BE2C (cell line): ENCODE results near the gene KIAA1191.

Experiments
- DNase-seq: peaks from one replicate; pipeline ENCODE4 v3.0.0-alpha.2; 2020
- H3K27me3 ChIP-seq: fragments of 250-450 bp; sonication (Bioruptor Pico); 2 replicates; pipeline ENCODE4 v1.5.1; 2020; ENCODE audit warnings: mild to moderate bottlenecking
- H3K36me3 ChIP-seq: fragments of 250-450 bp; sonication (Bioruptor Pico); 2 replicates; pipeline ENCODE4 v1.5.1; 2020; ENCODE audit warnings: mild to moderate bottlenecking
- H3K4me1 ChIP-seq: fragments of 250-450 bp; sonication (Bioruptor Pico); 2 replicates; pipeline ENCODE4 v1.5.1; 2020
- H3K4me3 ChIP-seq: 2 replicates; pipeline ENCODE4 v1.5.1; 2011; ENCODE audit warnings: low read depth, low read length
- H3K9me3 ChIP-seq: fragments of 250-450 bp; sonication (Bioruptor Pico); 2 replicates; pipeline ENCODE4 v1.5.1; 2020
- TF ChIP-seq, protein P1 (sequence below): IDR thresholded peaks from 2 replicates; pipeline ENCODE4 v1.5.1; 2012; ENCODE audit warnings: mild to moderate bottlenecking, low read depth, low read length

The KIAA1191 gene

DNA sequence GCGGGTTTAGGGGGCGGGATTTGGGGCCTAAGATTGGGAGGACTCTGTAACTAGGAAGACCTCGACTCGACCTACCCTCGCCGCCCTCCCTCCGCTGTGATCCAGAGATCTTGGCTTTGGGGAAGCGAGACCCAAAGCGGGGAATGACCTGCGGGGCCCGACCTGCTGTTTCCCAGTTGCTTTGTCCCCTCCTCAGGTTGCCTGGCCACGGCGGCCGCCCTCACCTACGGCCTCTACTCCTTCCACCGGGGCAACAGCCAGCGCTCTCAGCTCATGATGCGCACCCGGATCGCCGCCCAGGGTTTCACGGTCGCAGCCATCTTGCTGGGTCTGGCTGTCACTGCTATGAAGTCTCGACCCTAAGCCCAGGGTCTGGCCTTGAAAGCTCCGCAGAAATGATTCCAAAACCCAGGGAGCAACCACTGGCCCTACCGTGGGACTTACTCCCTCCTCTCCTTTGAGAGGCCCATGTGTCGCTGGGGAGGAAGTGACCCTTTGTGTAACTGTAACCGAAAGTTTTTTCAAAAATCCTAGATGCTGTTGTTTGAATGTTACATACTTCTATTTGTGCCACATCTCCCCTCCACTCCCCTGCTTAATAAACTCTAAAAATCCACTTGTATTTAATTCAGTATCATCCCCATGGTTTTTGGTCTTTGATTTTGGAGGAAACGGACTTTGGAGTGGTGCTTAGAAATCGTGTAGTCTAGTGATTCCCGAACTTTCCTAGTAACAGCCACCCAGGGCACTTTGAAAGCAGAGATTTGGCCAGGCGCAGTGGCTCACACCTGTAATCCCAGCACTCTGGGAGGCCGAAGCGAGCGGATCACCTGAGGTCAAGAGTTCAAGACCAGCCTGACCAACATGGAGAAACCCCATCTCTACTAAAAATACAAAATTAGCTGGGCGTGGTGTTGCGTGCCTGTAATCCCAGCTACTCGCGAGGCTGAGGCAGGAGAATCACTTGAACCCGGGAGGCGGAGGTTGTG lies 27.9 kb upstream of the KIAA1191 start:
- no peaks in the 10 kb centered on the region for H3K27me3 ChIP-seq
- no peaks in the 10 kb centered on the region for H3K4me1 ChIP-seq
- TF ChIP-seq, protein P1, sequence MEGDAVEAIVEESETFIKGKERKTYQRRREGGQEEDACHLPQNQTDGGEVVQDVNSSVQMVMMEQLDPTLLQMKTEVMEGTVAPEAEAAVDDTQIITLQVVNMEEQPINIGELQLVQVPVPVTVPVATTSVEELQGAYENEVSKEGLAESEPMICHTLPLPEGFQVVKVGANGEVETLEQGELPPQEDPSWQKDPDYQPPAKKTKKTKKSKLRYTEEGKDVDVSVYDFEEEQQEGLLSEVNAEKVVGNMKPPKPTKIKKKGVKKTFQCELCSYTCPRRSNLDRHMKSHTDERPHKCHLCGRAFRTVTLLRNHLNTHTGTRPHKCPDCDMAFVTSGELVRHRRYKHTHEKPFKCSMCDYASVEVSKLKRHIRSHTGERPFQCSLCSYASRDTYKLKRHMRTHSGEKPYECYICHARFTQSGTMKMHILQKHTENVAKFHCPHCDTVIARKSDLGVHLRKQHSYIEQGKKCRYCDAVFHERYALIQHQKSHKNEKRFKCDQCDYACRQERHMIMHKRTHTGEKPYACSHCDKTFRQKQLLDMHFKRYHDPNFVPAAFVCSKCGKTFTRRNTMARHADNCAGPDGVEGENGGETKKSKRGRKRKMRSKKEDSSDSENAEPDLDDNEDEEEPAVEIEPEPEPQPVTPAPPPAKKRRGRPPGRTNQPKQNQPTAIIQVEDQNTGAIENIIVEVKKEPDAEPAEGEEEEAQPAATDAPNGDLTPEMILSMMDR, result no peak
- no peaks in the 10 kb centered on the region for H3K9me3 ChIP-seq
- H3K36me3 ChIP-seq, result peaks cover 65% of the 10 kb centered on the region
- no peak for DNase-seq
- H3K4me3 ChIP-seq, result peak overlapping the region; percentile 100

DNA sequence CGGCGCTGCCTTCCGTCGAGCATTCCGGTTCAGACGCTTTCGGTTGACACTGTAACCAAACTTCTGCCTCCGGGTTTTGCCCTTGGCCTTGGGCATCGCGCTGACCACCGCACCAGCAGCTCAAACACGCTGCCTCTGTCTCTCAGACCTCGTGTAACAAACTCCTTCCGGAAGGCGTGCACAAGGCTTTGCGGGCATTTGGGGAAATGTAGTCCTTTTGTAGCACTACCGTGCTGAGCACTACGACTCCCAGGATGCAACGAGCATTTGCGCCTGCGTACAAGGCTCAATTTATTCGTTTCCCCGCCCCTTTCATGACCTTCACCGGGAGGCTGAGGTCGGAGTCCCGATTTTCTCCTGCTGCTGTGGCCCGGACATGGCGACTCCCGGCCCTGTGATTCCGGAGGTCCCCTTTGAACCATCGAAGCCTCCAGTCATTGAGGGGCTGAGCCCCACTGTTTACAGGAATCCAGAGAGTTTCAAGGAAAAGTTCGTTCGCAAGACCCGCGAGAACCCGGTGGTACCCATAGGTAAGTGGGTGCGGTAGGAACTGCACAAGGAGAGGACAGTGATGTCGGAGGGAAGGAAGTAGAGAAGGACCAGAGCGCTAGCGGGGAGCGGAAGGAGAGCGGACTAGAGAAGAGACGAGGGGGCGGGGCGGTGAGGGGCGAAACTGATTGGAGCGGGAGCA lies 27.0 kb upstream of the KIAA1191 start, which contains the start of the genes HIGD2A and NOP16:
Gene HIGD2A, plus strand, starts transcription at position 308 of the 691 bp plus-strand sequence. Its CDS starts 69 bp downstream, at position 377.
Gene NOP16, minus strand, starts transcription at position 155 of the 691 bp plus-strand sequence. Its CDS starts 59 bp downstream, at position 96.
- DNase-seq, result peak; percentile 100
- no peaks in the 10 kb centered on the region for H3K4me1 ChIP-seq
- no peaks in the 10 kb centered on the region for H3K9me3 ChIP-seq
- H3K36me3 ChIP-seq, result peaks cover 67% of the 10 kb centered on the region
- TF ChIP-seq, protein P1, result no peak
- H3K4me3 ChIP-seq, result peak within 1 kb of the TSS; percentile 100
- no peaks in the 10 kb centered on the region for H3K27me3 ChIP-seq

DNA sequence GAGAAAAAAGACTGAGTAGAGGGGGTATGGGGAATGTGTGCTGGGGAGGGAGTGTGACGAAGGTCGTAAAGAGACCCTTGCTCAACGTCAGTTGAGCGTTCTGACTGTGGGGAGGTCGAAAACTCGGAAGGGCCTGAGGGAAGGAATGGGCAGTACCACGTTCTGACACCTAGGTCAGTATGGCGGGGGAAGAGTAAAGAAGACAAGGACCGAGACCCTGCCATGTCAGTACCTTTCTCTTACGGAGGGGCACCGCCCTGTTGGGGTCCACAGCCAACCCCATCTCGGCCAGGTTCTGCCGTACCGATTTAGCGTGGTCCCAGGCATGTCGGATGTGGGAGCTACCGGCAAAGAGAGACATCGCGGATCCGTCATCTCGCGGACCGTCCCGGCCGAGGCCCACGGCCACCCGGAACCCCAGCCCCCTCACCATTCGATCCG lies 26.5 kb upstream of the KIAA1191 start:
- peak overlapping the region; percentile 100 for H3K4me3 ChIP-seq
- no peaks in the 10 kb centered on the region for H3K9me3 ChIP-seq
- TF ChIP-seq, protein P1, result no peak
- peaks cover 70% of the 10 kb centered on the region for H3K36me3 ChIP-seq
- H3K27me3 ChIP-seq, result no peaks in the 10 kb centered on the region
- peak; percentile 38 for DNase-seq
- H3K4me1 ChIP-seq, result no peaks in the 10 kb centered on the region

DNA sequence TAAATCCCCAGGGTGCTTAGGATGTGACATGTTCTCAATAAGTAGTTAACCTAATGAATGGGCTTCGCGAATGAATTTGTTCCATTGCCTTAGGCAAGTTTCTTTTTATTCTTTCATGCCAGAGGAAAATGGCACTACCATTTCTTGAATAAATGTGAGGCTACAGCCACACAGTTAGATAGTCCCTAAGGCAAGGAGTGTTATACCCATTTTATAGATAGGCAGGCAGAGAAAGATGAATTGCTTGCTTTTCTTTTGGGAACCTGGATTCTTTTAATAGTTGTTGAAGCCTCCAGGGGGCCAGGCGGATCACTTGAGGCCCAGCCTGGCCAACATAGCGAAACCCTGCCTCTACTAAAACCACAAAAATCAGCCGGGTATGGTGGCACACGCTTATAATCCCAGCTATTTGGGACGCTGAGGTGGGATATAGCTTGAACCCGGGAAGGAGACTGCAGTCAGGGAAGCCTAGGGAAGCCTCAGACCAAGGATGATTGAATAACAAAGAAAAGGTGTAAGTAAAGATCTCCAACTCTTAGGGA lies 25.9 kb upstream of the KIAA1191 start:
- no peak for DNase-seq

DNA sequence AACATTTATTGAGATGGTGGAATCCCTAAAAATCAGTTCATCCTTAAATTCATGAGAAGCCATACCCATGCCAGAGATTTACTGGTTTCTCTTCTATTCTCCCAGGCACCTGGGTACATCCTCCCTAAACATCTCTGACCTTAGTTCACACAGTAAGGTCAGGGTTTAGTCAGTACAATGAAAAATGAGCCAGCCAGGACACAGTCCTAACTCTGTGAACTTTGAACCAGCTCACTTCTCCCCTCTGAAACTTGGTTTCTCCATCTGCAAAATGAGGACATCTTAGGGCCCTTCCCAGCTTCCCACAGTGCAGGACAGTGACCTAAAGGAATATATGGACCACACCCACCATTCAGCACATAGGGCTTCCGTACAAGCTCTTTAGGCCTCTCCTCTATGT lies 24.9 kb upstream of the KIAA1191 start:
- TF ChIP-seq, protein P1, result no peak
- Histone ChIP-seq H3K4me3 (peak overlapping the region; percentile 100), H3K36me3 (peaks cover 73% of the 10 kb centered on the region), H3K4me1 (no peaks in the 10 kb centered on the region), H3K9me3 (no peaks in the 10 kb centered on the region), H3K27me3 (no peaks in the 10 kb centered on the region)
- DNase-seq, result no peak

More for the DNA sequence above, 25.9 kb upstream of the KIAA1191 start:
- Histone ChIP-seq H3K9me3 (no peaks in the 10 kb centered on the region), H3K4me3 (peak overlapping the region; percentile 100), H3K4me1 (no peaks in the 10 kb centered on the region), H3K27me3 (no peaks in the 10 kb centered on the region), H3K36me3 (peaks cover 73% of the 10 kb centered on the region)
- TF ChIP-seq, protein P1, result no peak
